ENCODE measurements around the gene LYPD6B. TPM values are rescaled to one million over a fixed set of nuclear protein-coding genes. Genes with fewer than 3 reads are reported as not detected.

LYPD6B gene
- polyA plus RNA-seq, 1 experiment, result 0.26 TPM

GRCh38 chr2:149034406-149034805 lies 4.1 kb upstream of the LYPD6B start:
- ChIA-PET POLR2A (no interaction called here), CTCF (interaction anchor here (1.1 kb wide), 1 partner anchor 16 kb away, joined by 4 read pairs; no protein-coding TSS in a partner anchor)
- peaks cover 28% of the 10 kb centered on the region for H3K27me3 ChIP-seq (ENCODE audit: control insufficient read depth, insufficient read depth, low read length)
- H3K9me3 ChIP-seq (ENCODE audit: control insufficient read depth, insufficient read depth, low read length), result no peaks in the 10 kb centered on the region
- no peak overlapping the region for H3K27ac ChIP-seq (ENCODE audit: low read depth, low read length)
- no peak for DNase-seq (ENCODE audit: low read depth, low spot score)
- no peak overlapping the region for H3K4me3 ChIP-seq (ENCODE audit: low read depth, low read length)
- TF ChIP-seq, protein P1, sequence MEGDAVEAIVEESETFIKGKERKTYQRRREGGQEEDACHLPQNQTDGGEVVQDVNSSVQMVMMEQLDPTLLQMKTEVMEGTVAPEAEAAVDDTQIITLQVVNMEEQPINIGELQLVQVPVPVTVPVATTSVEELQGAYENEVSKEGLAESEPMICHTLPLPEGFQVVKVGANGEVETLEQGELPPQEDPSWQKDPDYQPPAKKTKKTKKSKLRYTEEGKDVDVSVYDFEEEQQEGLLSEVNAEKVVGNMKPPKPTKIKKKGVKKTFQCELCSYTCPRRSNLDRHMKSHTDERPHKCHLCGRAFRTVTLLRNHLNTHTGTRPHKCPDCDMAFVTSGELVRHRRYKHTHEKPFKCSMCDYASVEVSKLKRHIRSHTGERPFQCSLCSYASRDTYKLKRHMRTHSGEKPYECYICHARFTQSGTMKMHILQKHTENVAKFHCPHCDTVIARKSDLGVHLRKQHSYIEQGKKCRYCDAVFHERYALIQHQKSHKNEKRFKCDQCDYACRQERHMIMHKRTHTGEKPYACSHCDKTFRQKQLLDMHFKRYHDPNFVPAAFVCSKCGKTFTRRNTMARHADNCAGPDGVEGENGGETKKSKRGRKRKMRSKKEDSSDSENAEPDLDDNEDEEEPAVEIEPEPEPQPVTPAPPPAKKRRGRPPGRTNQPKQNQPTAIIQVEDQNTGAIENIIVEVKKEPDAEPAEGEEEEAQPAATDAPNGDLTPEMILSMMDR (IDR thresholded peaks at IDR 0.05; ENCODE audit: low read depth, low read length), result no peak

DNA sequence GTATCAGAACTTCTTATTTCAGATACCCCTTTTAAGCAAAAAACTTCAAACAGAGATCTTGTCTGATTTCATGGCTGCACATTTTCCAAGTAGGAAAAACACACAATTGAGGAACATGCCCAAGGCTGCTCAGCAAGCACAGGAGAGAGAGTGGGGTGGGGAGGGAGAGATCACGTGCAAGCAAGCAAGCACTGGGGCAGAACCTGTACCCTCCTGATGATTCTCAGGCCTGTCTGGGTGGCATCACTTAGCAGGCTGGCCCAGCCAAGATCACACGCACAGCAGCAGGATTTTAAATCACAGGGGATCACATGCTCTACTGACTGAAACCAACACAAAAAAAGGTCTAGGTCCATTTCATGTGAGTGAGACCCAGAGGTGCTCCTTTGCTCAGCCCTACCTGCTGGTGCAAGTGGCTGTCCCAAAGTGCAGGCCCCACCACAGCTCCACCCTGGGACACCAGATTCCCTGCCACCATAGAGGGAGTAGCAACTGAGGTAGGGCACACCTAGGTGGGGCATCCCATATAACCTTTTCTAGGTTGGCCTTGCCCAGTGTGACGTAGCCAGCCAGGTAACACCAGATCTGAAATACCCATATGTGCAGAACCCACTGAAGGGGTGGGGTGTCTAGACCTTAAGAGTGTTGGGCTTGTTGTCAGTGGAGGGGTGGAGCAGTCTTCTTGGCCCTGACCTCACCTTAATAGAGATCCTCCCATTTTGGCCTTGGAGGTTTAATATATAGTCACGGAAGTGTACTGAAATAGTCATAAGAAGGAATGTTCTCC lies 1.8 kb upstream of the LYPD6B start:
- no peak for DNase-seq (ENCODE audit: low read depth, low spot score)
- no peak overlapping the region for H3K4me3 ChIP-seq (ENCODE audit: low read depth, low read length)
- TF ChIP-seq, protein P1 (IDR thresholded peaks at IDR 0.05; ENCODE audit: low read depth, low read length), result no peak
- ChIA-PET POLR2A (no interaction called here), CTCF (no interaction called here)
- peaks cover 26% of the 10 kb centered on the region for H3K27me3 ChIP-seq (ENCODE audit: control insufficient read depth, insufficient read depth, low read length)
- no peaks in the 10 kb centered on the region for H3K9me3 ChIP-seq (ENCODE audit: control insufficient read depth, insufficient read depth, low read length)
- no peak overlapping the region for H3K27ac ChIP-seq (ENCODE audit: low read depth, low read length)

DNA sequence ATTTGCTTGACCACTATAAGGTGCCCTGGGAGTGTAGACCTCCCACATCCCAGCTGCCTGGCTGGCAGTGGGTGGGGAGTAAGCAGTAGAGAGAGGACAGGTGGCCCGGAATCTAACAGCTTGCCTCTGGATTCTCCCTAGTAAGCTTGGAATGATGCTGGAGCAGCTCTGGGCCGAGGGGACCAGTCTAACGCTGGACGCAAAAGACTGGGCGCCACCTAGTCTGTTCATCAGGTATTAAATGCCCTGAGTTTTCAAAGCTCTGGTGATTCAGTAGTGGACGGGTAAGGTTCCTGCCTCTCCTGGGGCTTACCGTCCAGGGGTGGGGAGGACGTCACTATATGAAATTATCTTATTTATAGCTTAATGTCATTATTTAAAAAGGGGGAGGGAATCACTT lies 648 bp upstream of the LYPD6B start:
- no peak for DNase-seq (ENCODE audit: low read depth, low spot score)
- H3K27me3 ChIP-seq (ENCODE audit: control insufficient read depth, insufficient read depth, low read length), result peaks cover 26% of the 10 kb centered on the region

DNA sequence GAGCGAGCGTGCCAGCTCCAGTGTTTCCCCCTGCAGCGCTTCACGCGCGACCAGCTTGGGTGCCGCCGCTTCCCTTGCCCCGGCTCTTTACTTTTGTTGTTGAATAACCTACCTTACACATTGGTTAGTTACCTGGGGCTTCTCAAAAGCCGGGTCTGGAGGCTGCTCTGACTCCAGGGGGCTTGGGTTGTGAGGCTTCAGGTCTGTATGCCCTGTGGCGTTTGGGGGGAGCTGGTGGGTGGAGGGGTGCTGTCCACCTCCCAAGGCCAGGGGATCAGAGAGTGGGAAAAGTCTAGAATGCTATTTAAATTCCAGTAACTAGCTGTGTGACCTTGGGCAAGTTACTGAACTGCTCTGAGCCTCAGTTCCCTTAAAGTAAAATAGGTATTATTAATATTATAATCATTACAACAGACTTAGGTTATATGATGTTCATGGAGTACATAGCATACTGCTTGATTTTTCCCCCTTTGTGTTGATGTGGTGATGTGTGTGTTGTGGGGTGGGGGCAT lies 770 bp downstream of the LYPD6B start:
- Histone ChIP-seq H3K27ac (ENCODE audit: low read depth, low read length) (no peak overlapping the region), H3K4me3 (ENCODE audit: low read depth, low read length) (0 out of 2 replicates have a peak overlapping the region, but pooled peaks have one; percentile 25), H3K9me3 (ENCODE audit: control insufficient read depth, insufficient read depth, low read length) (no peaks in the 10 kb centered on the region), H3K27me3 (ENCODE audit: control insufficient read depth, insufficient read depth, low read length) (peaks cover 26% of the 10 kb centered on the region)
- TF ChIP-seq, protein P1 (IDR thresholded peaks at IDR 0.05; ENCODE audit: low read depth, low read length), result no peak
- POLR2A ChIA-PET, result no interaction called here
- DNase-seq (ENCODE audit: low read depth, low spot score), result no peak
- CTCF ChIA-PET, result interaction anchor here (0.9 kb wide), 1 partner anchor 522 kb away, joined by 6 read pairs; no protein-coding TSS in a partner anchor

More for the DNA sequence above, 648 bp upstream of the LYPD6B start:
- Histone ChIP-seq H3K4me3 (ENCODE audit: low read depth, low read length) (no peak overlapping the region), H3K9me3 (ENCODE audit: control insufficient read depth, insufficient read depth, low read length) (no peaks in the 10 kb centered on the region), H3K27ac (ENCODE audit: low read depth, low read length) (no peak overlapping the region)
- CTCF ChIA-PET, result interaction anchor here (0.9 to 1.2 kb wide), 3 partner anchors 21 to 524 kb away, joined by 3 to 4 read pairs (median 4); no protein-coding TSS in a partner anchor
- POLR2A ChIA-PET, result no interaction called here
- TF ChIP-seq, protein P1 (IDR thresholded peaks at IDR 0.05; ENCODE audit: low read depth, low read length), result no peak

- no peak for DNase-seq (ENCODE audit: low read depth, low spot score)
These were observed 2.0 kb downstream of the LYPD6B start for GRCh38 chr2:149040451-149040850.

More at GRCh38 chr2:149040451-149040850, 2.0 kb downstream of the LYPD6B start:
- TF ChIP-seq, protein P1 (IDR thresholded peaks at IDR 0.05; ENCODE audit: low read depth, low read length), result peak; percentile 34; the same call in 1 of the 2 replicates
- H3K9me3 ChIP-seq (ENCODE audit: control insufficient read depth, insufficient read depth, low read length), result no peaks in the 10 kb centered on the region
- no peak overlapping the region for H3K27ac ChIP-seq (ENCODE audit: low read depth, low read length)
- H3K4me3 ChIP-seq (ENCODE audit: low read depth, low read length), result no peak overlapping the region
- POLR2A ChIA-PET, result no interaction called here
- CTCF ChIA-PET, result interaction anchor here (0.8 to 0.9 kb wide), 2 partner anchors 23 to 521 kb away, joined by 3 to 7 read pairs; no protein-coding TSS in a partner anchor
- H3K27me3 ChIP-seq (ENCODE audit: control insufficient read depth, insufficient read depth, low read length), result peaks cover 26% of the 10 kb centered on the region

Measured in AG04450 (cell line).